ENCODE measurements around the gene KIF20A.
"Not testable (repeated sequence)": the region's sequence is repeated elsewhere in the genome, so short reads cannot be mapped to it uniquely, and the experiment has no call there.

KIF20A gene

DNA sequence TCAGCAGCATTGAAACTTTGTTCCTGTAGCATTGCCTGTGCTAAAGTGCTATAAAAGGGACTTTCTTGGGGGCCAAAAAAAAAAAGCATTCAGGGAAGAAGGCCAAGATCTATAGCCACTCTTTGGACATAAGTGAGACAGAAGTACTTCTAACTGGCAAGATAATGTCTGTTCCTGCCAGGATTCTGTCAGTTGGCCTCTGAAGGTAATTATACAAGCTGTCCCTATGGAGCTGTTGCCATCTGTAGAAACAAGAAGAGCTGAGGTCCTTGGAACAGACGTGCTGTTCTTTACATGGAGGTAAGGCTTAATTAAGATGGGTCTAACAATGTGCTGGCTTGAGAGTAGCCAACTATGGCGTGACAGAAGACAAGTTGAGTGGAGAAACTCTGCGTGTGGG, 9.7 kb downstream of the KIF20A start:
- no peak for DNase-seq

DNA sequence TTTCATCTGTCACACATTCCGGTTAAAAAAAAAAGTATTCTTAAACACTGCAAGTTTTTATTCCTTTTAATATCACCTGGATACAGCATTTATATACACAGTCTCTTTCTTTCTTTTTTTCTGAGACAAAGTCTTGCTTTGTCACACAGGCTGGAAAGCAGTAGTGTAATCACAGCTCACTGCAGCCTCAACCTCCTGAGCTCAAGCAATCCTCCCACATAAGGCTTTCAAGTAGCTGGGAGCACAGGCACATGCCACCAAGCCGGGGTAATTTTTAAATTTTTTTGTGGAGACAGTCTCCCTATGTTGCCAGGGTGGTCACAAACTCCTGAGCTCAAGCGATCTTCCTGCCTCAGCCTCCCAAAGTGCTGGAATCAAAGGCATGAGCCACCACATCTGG, 13.9 kb downstream of the KIF20A start:
- no peak for DNase-seq

DNA sequence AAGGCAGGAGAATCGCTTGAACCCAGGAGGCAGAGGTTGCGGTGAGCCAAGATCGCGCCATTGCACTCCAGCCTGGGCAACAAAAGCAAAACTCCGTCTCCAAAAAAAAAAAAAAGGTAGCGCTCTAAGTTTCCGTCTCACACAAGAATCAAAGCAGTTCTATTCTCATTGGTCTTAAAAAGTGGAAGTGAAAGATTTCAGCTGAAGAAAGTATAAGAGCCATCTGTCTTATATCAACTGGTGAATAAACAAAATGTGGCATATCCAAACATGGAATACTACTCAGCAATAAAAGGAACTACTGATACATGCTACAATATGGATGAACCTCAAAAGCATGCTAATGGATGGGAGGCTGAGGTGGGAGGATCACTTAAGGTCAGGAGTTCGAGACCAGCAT, 14.9 kb downstream of the KIF20A start:
- not testable (repeated sequence) for DNase-seq

DNA sequence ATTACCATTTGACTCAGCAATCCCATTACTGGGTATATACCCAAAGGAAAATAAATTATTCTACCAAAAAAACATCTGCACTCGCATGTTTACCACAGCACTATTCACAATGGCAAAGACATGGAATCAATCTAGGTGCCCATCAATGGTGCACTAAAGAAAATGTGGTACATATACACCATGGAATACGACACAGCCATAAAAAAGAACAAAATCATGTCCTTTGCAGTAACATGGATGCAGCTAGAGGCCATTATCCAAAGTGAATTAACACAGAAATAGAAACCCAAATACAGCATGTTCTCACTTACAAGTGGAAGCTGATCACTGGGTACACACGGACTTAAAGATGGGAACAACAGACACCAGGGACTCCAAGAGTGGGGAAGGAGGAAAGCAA, 32.1 kb downstream of the KIF20A start:
- DNase-seq: no peak

DNA sequence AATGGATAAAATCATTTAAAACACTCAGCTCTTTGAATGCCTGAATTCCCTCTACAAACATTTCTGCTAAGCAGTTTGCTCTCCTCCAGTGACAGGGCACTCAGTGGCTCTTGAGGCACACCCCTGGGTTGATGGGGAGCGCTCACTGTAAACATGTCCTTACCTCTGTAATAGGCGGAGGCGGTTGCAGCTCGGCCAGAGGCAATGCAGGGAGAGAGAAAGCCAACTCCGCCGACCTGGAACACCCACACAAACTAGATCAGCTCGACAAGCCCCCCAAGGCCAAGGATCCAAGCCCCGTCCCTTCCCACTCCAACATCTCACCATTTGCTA, 33.9 kb downstream of the KIF20A start:
- no peak for DNase-seq

DNA sequence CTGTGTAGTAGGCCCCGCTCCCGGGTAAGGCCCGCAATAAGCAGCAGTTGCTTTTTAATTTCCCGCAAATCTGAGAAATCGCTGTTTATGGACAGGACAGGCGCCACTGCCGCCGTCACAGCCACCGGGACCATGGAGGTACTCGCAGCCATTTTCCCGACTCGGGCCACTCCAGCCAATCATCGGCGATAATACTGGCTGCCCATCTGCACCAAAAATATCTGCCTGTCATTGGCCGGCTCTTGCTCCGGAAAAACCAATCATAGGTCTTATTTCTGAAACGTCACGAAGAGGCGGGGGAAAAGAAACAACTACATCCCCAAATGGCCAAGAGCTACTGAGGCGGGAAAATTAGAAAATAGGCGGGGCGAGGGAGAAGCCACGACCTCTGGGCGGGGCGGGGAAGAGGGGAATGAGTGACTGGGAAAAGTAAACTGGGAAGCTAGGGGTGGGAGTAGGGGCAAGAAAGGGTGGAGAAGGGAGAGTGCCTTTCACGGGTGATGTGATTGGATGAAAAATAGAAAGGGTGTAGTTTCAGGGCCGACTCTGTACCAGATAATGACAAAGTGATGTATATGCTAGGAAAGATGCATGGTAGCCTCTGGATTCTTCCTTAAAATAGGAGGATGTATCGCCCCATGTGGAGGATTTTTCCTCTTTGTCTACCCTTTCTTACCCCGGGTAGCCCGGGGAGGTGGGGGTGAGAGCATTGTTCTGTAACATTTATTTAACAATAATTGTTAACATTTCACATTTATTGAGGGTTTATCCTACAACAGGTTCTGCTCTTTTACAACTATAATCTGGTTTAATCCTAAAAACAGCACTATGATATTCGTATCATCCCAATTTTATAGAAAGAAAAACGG, 34.5 kb downstream of the KIF20A start, which contains the start of gene CDC23:
Gene CDC23, minus strand, starts transcription at position 163 of the 869 bp plus-strand sequence. Its CDS starts 11 bp downstream, at position 152.
- peak; percentile 97 for DNase-seq

DNA sequence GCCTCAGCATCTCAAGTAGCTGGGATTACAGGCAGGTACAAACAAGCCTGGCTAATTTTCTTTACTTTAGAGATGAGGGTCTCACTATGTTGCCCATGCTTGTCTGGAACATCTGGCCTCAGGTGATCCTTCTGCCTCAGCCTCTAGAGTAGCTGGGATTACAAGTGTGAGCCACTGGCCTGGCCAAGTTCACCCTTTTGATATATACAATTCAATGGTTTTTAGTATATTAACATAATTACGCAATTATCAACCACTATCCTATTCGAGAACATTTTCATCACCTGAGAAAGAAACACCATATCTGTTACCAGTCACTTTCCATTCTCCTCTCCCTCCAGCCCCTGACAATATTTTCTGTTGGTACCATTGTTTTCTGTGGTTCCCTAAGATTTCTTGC, 37.9 kb downstream of the KIF20A start:
- no peak for DNase-seq

DNA sequence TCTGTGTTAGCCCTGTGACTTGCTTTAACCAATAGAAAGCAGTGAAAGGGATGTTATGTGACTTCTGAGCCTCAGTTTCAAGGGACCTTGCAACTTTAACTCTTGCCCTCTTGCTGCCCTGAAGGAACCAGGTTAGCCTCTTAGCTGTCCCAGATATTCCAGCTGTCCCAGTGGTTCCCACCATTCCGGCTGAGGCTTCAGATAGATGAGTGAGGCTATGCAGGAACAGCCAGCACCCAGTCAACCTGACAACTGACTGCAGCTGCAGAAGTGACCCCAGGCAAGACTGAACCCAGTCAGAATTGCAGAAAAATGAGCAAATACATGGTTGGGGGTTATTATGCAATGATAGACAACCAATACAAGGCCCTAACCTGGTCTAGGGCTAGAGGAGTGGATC, 44.6 kb downstream of the KIF20A start:
- DNase-seq: no peak

DNA sequence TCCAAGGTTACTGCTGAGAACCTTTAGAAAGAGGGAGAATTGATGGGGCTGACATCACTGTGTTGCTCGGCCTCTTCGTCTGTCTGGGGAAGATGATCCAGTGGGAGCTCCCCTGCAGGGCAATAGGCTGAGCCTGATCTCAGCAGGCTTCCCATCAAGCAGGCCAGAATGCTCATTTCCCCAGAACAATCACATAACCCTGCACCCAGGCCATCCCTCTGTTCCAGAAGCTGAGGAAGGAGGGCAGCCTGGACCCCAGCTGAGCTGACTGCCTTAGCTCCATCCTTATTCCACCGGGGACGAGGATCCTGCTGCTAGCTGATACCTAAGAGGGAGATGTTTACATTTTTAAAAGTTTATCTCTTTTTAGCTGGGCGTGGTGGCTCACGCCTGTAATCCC, 45.8 kb downstream of the KIF20A start:
- DNase-seq: no peak

DNA sequence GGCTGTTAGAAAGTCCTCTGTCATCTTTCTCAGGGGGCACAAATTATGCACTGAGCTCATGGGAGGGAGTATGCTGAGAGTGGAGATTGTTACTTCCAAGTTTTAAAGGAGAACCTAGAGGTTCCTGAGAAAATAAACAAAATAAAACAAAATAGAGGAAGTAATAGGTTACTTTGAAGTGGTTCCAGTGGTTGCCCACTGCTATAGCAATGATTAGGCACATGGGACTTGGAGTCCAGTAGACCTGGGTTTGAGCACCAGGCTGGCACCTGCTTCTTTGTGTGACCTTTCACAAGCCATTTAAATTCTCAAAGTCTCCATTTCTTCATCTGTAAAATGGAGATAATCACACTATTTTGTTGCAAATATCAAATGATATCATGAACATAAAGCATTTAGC, 48.0 kb downstream of the KIF20A start:
- DNase-seq: no peak

DNA sequence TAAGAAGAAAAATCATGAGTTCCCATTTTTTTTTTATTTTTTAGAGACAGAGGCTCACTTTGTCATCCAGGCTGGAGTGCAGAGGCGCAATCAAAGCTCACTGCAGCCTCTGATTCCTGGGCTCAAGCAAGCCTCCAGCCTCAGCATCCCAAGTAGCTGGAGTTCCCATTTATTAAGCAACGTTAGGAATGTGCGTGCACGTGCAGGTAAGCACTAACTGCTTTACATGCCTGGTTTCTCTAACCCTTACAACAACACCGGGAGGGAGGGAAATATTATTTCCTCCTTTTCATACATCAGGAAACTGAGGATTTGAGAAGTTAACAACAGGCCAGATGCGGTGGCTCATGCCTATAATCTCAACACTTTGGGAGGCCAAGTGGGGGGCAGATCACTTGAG, 50.5 kb downstream of the KIF20A start:
- no peak for DNase-seq

DNA sequence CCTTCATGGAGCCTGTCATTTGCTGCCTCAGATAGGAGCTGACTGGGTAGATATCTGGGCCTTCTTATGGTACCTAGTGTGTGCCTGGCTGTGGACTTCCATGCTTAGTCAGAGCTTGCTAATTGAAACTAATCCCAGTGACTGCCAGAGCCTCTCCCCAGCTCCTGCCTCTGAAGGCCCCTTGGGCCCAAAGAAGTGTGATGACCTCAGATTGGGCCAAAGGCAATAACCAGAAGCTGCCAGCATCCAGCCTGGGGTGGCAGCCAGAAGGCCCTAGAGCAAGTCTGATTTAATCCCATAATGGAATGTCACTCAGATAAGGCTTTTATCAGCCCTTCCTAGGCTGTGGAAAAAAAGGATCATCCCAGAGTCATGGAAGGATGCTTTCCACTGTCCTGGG, 51.3 kb downstream of the KIF20A start:
- DNase-seq: no peak

DNA sequence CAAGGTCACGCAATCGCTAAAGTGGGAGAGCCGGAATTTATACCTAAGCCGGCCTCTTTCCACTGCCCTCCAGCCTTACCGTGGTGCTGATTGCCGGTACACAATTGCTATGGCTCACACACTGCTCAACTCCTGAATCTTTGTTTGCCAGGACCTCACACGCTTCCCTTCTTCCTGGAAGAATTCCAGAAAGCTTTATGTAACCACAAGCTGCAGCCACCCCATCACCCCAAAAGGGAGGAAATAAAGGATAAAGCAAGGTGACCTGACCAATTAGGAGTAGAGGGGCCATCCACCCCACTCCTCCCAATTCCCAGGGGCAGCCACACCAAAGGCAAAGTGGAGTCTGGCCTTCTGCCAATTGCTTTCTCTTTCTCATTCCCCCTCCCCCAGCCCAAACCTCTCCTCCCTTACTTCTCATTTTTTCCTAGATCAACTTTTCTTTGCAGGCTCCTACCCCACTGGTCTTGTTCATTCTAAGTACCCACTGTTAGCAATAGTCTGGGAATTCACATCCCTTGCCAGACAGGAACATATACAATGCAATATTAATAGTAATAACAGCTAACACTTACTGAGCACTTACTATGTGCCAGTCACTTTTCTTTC, 52.2 kb downstream of the KIF20A start:
- DNase-seq: no peak

DNA sequence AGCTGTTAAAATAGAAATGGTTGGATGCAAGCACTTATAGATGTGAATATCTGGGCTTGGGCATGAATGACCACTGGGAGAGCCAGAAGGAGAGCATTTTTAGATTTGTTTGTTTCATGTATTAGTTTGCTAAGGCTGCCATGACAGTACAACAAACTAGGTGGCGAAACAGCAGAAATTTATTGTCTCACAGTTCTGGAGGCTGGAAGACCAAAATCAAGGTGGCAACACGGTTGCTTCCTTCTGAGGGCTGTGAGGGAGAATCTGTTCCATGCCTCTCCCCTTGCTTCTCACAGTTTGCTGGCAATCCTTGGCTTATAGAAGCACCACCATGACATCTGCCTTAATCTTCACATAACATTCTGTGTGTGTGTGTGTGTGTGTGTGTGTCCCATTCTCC, 54.4 kb downstream of the KIF20A start:
- DNase-seq: no peak

DNA sequence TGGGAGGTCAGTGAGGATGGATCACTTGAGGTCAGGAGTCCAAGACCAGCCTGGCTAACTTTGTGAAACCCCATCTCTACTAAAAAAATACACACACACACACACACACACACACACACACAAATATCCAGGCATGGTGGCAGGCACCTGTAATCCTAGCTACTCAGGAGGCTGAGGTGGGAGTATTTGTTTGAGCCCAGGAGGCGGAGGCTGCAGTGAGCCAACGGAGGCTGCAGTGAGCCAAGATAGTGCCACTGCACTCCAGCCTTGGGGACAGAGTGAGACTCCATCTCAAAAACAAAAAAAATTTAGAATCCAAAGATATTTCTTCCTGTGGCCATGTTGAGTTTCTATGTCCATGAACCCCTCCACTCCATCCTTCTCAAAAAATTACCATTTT, 55.7 kb downstream of the KIF20A start:
- no peak for DNase-seq
